SK-N-SH (cell line): ENCODE measurements around the gene H1-8. TPM values are rescaled to one million over a fixed set of nuclear protein-coding genes. Genes with fewer than 3 reads are reported as not detected.

Experiments used
- CTCF ChIA-PET: fragments of 300-600, 350-600 bp; formaldehyde crosslinking; extraction: SDS; loops from one replicate; lab custom pipeline; 2021; lab: Yijun Ruan, JAX
- POLR2A ChIA-PET: fragments of 350-600 bp; sonication (Branson Sonifier 250); formaldehyde crosslinking; extraction: SDS; loops from one replicate; lab custom pipeline; 2020; ENCODE audit warnings: antibody characterized with exemption, inconsistent platforms; lab: Yijun Ruan, JAX
- DNase-seq: peaks from one replicate; pipeline ENCODE4 v3.0.0; 2012
- H2AFZ ChIP-seq: fragments of 200-600 bp; sonication (generic); 2 replicates; pipeline ENCODE4 v1.8.1; 2016; ENCODE audit warnings: antibody characterized with exemption, mild to moderate bottlenecking, low read depth
- H3F3A ChIP-seq: fragments of 200-600 bp; sonication (generic); replicated peaks from 2 replicates; pipeline ENCODE3; 2016; ENCODE audit warnings: antibody characterized with exemption, mild to moderate bottlenecking; ENCODE audit not compliant: insufficient read depth
- H3K27ac ChIP-seq, 2 experiments: fragments of 200-500 bp in 1 of 2; fragments of 200-600 bp in 1 of 2; sonication (Bioruptor generic) in 1 of 2; sonication (generic), shearing (Covaris generic) in 1 of 2; 2 replicates each; pipeline versions ENCODE4 v1.5.1 to v1.6.1; 2014 to 2016; ENCODE audit warnings: low read depth in 2 of 2, inconsistent platforms in 1 of 2, low read length in 1 of 2, mild to moderate bottlenecking in 1 of 2, mixed read lengths in 1 of 2
- H3K27me3 ChIP-seq: fragments of 200-600 bp; sonication (generic), shearing (Covaris generic); 2 replicates; pipeline ENCODE4 v1.6.1; 2016; ENCODE audit warnings: mixed run types; ENCODE audit not compliant: insufficient read depth
- H3K36me3 ChIP-seq, 2 experiments: fragments of 200-500 bp in 1 of 2; fragments of 200-600 bp in 1 of 2; sonication (Bioruptor generic) in 1 of 2; sonication (generic) in 1 of 2; replicated peaks in 1 of 2; 2 replicates each; pipeline versions ENCODE3 to v1.5.1; 2014 to 2016; ENCODE audit warnings: low read length in 1 of 2, mild to moderate bottlenecking in 1 of 2; ENCODE audit not compliant: insufficient read depth in 2 of 2, control insufficient read depth in 1 of 2
- H3K4me1 ChIP-seq, 2 experiments: fragments of 200-500 bp in 1 of 2; fragments of 200-600 bp in 1 of 2; sonication (Bioruptor generic) in 1 of 2; sonication (generic), shearing (Covaris generic) in 1 of 2; 2 replicates each; pipeline versions ENCODE4 v1.5.1 to v1.6.1; 2014 to 2016; ENCODE audit warnings: low read depth in 1 of 2, low read length in 1 of 2, mixed run types in 1 of 2; ENCODE audit not compliant: insufficient read depth in 2 of 2, control insufficient read depth in 1 of 2
- H3K4me2 ChIP-seq: fragments of 200-600 bp; sonication (generic), shearing (Covaris generic); 2 replicates; pipeline ENCODE4 v1.6.1; 2017; ENCODE audit warnings: mixed run types
- H3K4me3 ChIP-seq, 2 experiments: fragments of 200-500 bp in 1 of 2; fragments of 200-600 bp in 1 of 2; sonication (Bioruptor generic) in 1 of 2; sonication (generic), shearing (Covaris generic) in 1 of 2; 2 replicates each; pipeline versions ENCODE4 v1.5.1 to v1.8.1; 2014 to 2016; ENCODE audit warnings: low read depth in 2 of 2, inconsistent platforms in 1 of 2, low read length in 1 of 2, mild to moderate bottlenecking in 1 of 2, mixed read lengths in 1 of 2, moderate library complexity in 1 of 2
- H3K79me2 ChIP-seq: fragments of 200-600 bp; sonication (generic); 2 replicates; pipeline ENCODE4 v1.8.1; 2017; ENCODE audit warnings: mild to moderate bottlenecking; ENCODE audit not compliant: insufficient read depth
- H3K9ac ChIP-seq: fragments of 200-600 bp; sonication (generic); 2 replicates; pipeline ENCODE4 v1.6.1; 2017; ENCODE audit warnings: mixed run types
- H3K9me2 ChIP-seq: fragments of 200-600 bp; sonication (generic); 2 replicates; pipeline ENCODE4 v1.6.1; 2017; ENCODE audit warnings: mixed run types
- H3K9me3 ChIP-seq: fragments of 200-600 bp; sonication (generic); 2 replicates; pipeline ENCODE4 v1.6.1; 2017; ENCODE audit warnings: mixed run types, mild to moderate bottlenecking, moderate library complexity
- H4K20me1 ChIP-seq: fragments of 200-600 bp; sonication (generic); 2 replicates; pipeline ENCODE4 v1.6.1; 2017; ENCODE audit warnings: mild to moderate bottlenecking, mixed run types; ENCODE audit not compliant: insufficient read depth
- FOXJ3 ChIP-seq: sonication (generic); formaldehyde crosslinking; IDR thresholded peaks from 2 replicates; pipeline ENCODE4 v1.5.1; 2020; ENCODE audit warnings: mild to moderate bottlenecking, missing genetic modification reagents
- FOXM1 ChIP-seq: IDR thresholded peaks from 2 replicates; pipeline ENCODE4 v1.4.0; 2012; ENCODE audit warnings: low read depth, mild to moderate bottlenecking
- NFIC ChIP-seq: IDR thresholded peaks from 2 replicates; pipeline ENCODE4 v1.4.0; 2012; ENCODE audit warnings: borderline replicate concordance
- NRF1 ChIP-seq: IDR thresholded peaks from 2 replicates; pipeline ENCODE4 v1.6.1; 2012; ENCODE audit warnings: low read depth, mild to moderate bottlenecking, low read length
- POLR2AphosphoS5 ChIP-seq: IDR thresholded peaks from 2 replicates; pipeline ENCODE4 v1.6.1; 2012; ENCODE audit warnings: low read depth, low read length
- RCOR1 ChIP-seq: fragments of 150-350 bp; IDR thresholded peaks from 2 replicates; pipeline ENCODE4 v1.6.1; 2017; ENCODE audit warnings: antibody characterized with exemption, low read length
- RXRA ChIP-seq: IDR thresholded peaks from 2 replicates; pipeline ENCODE4 v1.4.0; 2012; ENCODE audit warnings: low read depth, mild to moderate bottlenecking, borderline replicate concordance
- SIN3A ChIP-seq: IDR thresholded peaks from 2 replicates; pipeline ENCODE4 v1.6.1; 2012; ENCODE audit warnings: low read depth, mild to moderate bottlenecking, low read length, moderate library complexity, borderline replicate concordance
- SMC3 ChIP-seq: IDR thresholded peaks from 2 replicates; pipeline ENCODE4 v1.6.1; 2012; ENCODE audit warnings: low read depth, low read length, improper control_type of control experiment
- TCF12 ChIP-seq: IDR thresholded peaks from 2 replicates; pipeline ENCODE4 v1.4.0; 2012
- TEAD4 ChIP-seq: IDR thresholded peaks from 2 replicates; pipeline ENCODE4 v1.4.0; 2012; ENCODE audit warnings: mild to moderate bottlenecking, borderline replicate concordance; ENCODE audit not compliant: insufficient read depth
- WGBS: methylation state at CpG from one replicate; pipeline ENCODE4 v1.1.6; 2017; ENCODE audit warnings: low lambda C conversion rate; 5-methylcytosine and 5-hydroxymethylcytosine counted together
- polyA plus RNA-seq, 3 experiments: library from polyadenylated mRNA; depleted of rRNA; stranded (reverse); fragments of >200 nt; gene quantifications; 2 replicates each; pipeline ENCODE4 v1.2.3, GENCODE V29; 2012
- TF ChIP-seq, protein P1 (sequence below): IDR thresholded peaks from 2 replicates; pipeline ENCODE4; 2012
- TF ChIP-seq, protein P2 (sequence below): IDR thresholded peaks from 2 replicates; pipeline ENCODE4 v1.6.1; 2012; ENCODE audit warnings: mild to moderate bottlenecking, low read depth, low read length, moderate library complexity
- TF ChIP-seq, protein P3 (sequence below): IDR thresholded peaks from 2 replicates; pipeline ENCODE4 v1.4.0; 2012; ENCODE audit warnings: low read depth
- TF ChIP-seq, protein P4 (sequence below): fragments of 150-350 bp; IDR thresholded peaks from 2 replicates; pipeline ENCODE4 v1.6.1; 2017; ENCODE audit warnings: antibody characterized with exemption, low read length, low read depth, borderline replicate concordance

The H1-8 gene
- polyA plus RNA-seq, 1 of the 3 experiments (the other 2 are of a cell fraction), result not detected

DNA sequence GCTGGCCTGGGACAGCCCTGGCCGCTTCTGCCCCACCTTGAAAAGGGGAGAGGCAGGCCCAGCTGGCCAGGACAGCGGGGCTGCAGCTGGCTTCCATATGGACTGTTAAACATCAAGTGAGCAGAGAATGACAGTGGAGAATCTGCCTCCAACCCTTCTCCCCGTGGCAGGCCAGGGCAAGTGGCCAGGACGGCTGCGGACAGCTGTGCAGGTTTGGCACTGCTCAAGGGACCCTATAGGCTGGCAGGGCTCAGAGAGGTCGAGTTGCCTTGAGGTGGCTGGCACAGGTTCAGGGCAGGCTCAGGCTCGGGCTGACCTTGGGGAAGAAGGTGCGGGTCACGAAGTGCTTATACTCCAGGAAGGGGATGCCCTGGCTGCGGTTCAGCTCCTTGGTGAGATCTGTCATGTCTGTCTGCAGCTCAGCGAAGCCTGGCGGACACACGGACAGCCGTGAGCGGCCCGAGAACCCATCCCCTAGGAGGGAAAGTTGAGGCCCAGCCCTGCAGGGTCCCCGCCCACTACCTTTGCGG lies 24.3 kb downstream of the H1-8 start:
- H2AFZ ChIP-seq, result no peak overlapping the region
- no peak for TF ChIP-seq NRF1
- no peak for TF ChIP-seq FOXJ3
- peak; percentile 80 for TF ChIP-seq TCF12
- no peak for TF ChIP-seq RXRA
- TF ChIP-seq POLR2AphosphoS5, result 0 out of 2 replicates have a peak, but pooled peaks have one; percentile 19
- peak; percentile 60; the same call in 1 of the 2 replicates for TF ChIP-seq RCOR1
- TF ChIP-seq FOXM1, result no peak
- no peak for TF ChIP-seq TEAD4
- TF ChIP-seq, all 33 proteins: peak for 3
- Histone ChIP-seq H3K27me3 (no peaks in the 10 kb centered on the region), H3K9me3 (no peaks in the 10 kb centered on the region), H3K4me3 (no peak overlapping the region), H3K9me2 (no peaks in the 10 kb centered on the region), H3K36me3 (no peaks in the 10 kb centered on the region), H3K4me2 (no peak overlapping the region), H3F3A (no peaks in the 10 kb centered on the region), H4K20me1 (no peaks in the 10 kb centered on the region), H3K4me1 (peaks cover 0 to 33% of the 10 kb centered on the region in 2 experiments; a peak in 1 of 4 replicates), H3K27ac (no peak overlapping the region), H3K9ac (no peak overlapping the region), H3K79me2 (no peaks in the 10 kb centered on the region)
- peak; percentile 83 for DNase-seq
- CTCF ChIA-PET, result interaction anchor here (0.6 to 1.5 kb wide), 7 partner anchors 9 to 262 kb away, joined by 3 to 5 read pairs (median 3); no protein-coding TSS in a partner anchor
- POLR2A ChIA-PET, result no interaction called here
- 75% methylated on average over 8 of the region's 18 CpGs for WGBS

DNA sequence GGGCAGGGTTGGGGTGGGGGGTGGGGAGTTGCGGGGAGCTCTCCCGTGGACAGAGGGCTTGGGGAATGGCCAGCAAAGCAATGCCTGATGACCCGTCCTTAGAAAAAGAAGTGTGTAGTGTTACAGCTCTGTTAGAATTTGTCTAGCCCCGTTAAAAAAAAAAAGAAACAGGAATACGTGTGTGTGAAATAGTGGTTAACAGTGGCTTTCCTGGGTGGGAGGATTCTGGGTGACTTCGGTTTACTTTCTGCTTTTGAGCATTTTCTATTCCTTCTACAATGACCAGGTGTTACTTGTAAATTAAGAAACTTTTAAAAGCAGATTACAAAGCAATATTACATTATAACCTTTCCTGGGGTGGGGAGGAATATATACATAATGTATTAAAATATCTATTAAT lies 25.0 kb downstream of the H1-8 start:
- H3F3A ChIP-seq, result no peaks in the 10 kb centered on the region
- no peak overlapping the region for H2AFZ ChIP-seq
- ChIA-PET CTCF (interaction anchor here (0.6 to 1.5 kb wide), 4 partner anchors 9 to 261 kb away, joined by 3 to 5 read pairs (median 3); no protein-coding TSS in a partner anchor), POLR2A (no interaction called here)
- TF ChIP-seq, protein P1, sequence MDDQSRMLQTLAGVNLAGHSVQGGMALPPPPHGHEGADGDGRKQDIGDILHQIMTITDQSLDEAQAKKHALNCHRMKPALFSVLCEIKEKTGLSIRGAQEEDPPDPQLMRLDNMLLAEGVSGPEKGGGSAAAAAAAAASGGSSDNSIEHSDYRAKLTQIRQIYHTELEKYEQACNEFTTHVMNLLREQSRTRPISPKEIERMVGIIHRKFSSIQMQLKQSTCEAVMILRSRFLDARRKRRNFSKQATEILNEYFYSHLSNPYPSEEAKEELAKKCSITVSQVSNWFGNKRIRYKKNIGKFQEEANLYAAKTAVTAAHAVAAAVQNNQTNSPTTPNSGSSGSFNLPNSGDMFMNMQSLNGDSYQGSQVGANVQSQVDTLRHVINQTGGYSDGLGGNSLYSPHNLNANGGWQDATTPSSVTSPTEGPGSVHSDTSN, result no peak
- TF ChIP-seq SMC3 (no peak), NFIC (no peak), TCF12 (no peak), FOXM1 (no peak), NRF1 (no peak)
- WGBS, result 82% methylated on average over 6 of the region's 6 CpGs
- H3K27ac ChIP-seq, result no peak overlapping the region
- no peaks in the 10 kb centered on the region for H3K79me2 ChIP-seq
- H3K36me3 ChIP-seq, result no peaks in the 10 kb centered on the region
- H3K4me3 ChIP-seq, result no peak overlapping the region
- H3K9ac ChIP-seq, result no peak overlapping the region
- H3K4me1 ChIP-seq, result peaks cover 0 to 33% of the 10 kb centered on the region in 2 experiments; a peak in 1 of 4 replicates
- no peak overlapping the region for H3K4me2 ChIP-seq
- H3K9me3 ChIP-seq, result no peaks in the 10 kb centered on the region
- DNase-seq, result no peak
- H3K27me3 ChIP-seq, result no peaks in the 10 kb centered on the region
- H4K20me1 ChIP-seq, result no peaks in the 10 kb centered on the region
- H3K9me2 ChIP-seq, result no peaks in the 10 kb centered on the region

DNA sequence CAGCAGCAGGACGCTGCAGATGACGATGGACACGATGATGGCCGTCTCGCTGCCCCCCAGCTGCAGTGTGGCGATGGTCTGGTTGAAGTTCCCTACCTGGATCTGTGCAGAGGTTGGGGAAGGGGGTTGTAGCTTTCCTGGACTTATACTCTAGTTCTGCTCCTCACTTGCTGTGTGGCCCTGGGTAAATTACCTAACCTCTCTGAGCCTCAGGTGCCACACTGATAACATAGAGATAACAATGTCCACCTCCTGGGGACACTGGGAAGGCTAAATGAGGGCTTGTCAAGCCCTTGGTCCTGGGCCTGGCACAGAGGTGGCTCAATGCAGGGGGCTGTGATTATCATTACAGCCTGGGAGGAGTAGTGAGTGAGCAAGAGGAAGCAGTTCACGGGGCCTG lies 26.9 kb downstream of the H1-8 start:
- no peaks in the 10 kb centered on the region for H3K9me3 ChIP-seq
- no peak overlapping the region for H3K9ac ChIP-seq
- DNase-seq, result no peak
- no peaks in the 10 kb centered on the region for H3K9me2 ChIP-seq
- no peaks in the 10 kb centered on the region for H3K27me3 ChIP-seq
- H3K4me1 ChIP-seq, result peaks cover 0 to 23% of the 10 kb centered on the region in 2 experiments; a peak in 1 of 4 replicates
- no peak overlapping the region for H3K27ac ChIP-seq
- H3K79me2 ChIP-seq, result no peaks in the 10 kb centered on the region
- ChIA-PET CTCF (interaction anchor here (2.1 kb wide), 1 partner anchor 11 kb away, joined by 7 read pairs; no protein-coding TSS in a partner anchor), POLR2A (no interaction called here)
- no peaks in the 10 kb centered on the region for H3K36me3 ChIP-seq
- no peaks in the 10 kb centered on the region for H3F3A ChIP-seq
- no peak overlapping the region for H3K4me3 ChIP-seq
- no peak overlapping the region for H2AFZ ChIP-seq
- no peaks in the 10 kb centered on the region for H4K20me1 ChIP-seq
- WGBS, result 80% methylated on average over 1 of the region's 7 CpGs
- H3K4me2 ChIP-seq, result no peak overlapping the region
- no peak for TF ChIP-seq FOXJ3
- no peak for TF ChIP-seq SIN3A
- TF ChIP-seq TCF12, result no peak
- no peak for TF ChIP-seq NRF1
- TF ChIP-seq, protein P2, sequence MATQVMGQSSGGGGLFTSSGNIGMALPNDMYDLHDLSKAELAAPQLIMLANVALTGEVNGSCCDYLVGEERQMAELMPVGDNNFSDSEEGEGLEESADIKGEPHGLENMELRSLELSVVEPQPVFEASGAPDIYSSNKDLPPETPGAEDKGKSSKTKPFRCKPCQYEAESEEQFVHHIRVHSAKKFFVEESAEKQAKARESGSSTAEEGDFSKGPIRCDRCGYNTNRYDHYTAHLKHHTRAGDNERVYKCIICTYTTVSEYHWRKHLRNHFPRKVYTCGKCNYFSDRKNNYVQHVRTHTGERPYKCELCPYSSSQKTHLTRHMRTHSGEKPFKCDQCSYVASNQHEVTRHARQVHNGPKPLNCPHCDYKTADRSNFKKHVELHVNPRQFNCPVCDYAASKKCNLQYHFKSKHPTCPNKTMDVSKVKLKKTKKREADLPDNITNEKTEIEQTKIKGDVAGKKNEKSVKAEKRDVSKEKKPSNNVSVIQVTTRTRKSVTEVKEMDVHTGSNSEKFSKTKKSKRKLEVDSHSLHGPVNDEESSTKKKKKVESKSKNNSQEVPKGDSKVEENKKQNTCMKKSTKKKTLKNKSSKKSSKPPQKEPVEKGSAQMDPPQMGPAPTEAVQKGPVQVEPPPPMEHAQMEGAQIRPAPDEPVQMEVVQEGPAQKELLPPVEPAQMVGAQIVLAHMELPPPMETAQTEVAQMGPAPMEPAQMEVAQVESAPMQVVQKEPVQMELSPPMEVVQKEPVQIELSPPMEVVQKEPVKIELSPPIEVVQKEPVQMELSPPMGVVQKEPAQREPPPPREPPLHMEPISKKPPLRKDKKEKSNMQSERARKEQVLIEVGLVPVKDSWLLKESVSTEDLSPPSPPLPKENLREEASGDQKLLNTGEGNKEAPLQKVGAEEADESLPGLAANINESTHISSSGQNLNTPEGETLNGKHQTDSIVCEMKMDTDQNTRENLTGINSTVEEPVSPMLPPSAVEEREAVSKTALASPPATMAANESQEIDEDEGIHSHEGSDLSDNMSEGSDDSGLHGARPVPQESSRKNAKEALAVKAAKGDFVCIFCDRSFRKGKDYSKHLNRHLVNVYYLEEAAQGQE, result no peak
- TF ChIP-seq FOXM1, result no peak
- TF ChIP-seq, protein P3, sequence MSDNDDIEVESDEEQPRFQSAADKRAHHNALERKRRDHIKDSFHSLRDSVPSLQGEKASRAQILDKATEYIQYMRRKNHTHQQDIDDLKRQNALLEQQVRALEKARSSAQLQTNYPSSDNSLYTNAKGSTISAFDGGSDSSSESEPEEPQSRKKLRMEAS, result no peak
- TF ChIP-seq, protein P4, sequence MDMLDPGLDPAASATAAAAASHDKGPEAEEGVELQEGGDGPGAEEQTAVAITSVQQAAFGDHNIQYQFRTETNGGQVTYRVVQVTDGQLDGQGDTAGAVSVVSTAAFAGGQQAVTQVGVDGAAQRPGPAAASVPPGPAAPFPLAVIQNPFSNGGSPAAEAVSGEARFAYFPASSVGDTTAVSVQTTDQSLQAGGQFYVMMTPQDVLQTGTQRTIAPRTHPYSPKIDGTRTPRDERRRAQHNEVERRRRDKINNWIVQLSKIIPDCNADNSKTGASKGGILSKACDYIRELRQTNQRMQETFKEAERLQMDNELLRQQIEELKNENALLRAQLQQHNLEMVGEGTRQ, result no peak
- no peak for TF ChIP-seq SMC3
- no peak for TF ChIP-seq NFIC
